Sigmoid colon (tissue), 7 donors: ENCODE results near the gene ENGASE. TPM values are rescaled to one million over a fixed set of nuclear protein-coding genes. Genes with fewer than 3 reads are reported as not detected.

Source experiments
- DNase-seq: peaks from one replicate; pipeline ENCODE4 v3.0.0-alpha.2; 2019
- H3K27ac ChIP-seq, 4 donors: fragments of 200-600 bp; sonication (generic); one replicate each; pipeline ENCODE4 v1.5.1; 2016 to 2019; ENCODE audit warnings: mild to moderate bottlenecking in 1 of 4
- H3K27me3 ChIP-seq, 3 donors: fragments of 200-600 bp; sonication (generic); one replicate each; pipeline ENCODE4 v1.5.1; 2019; ENCODE audit warnings: mild to moderate bottlenecking in 1 of 3
- H3K36me3 ChIP-seq, 4 donors: fragments of 200-600 bp; sonication (generic); one replicate each; pipeline ENCODE4 v1.5.1; 2016 to 2019
- H3K4me1 ChIP-seq, 4 donors: fragments of 200-600 bp; sonication (generic); one replicate each; pipeline ENCODE4 v1.5.1; 2017 to 2019
- H3K4me3 ChIP-seq, 4 donors: fragments of 200-600 bp; sonication (generic); one replicate each; pipeline ENCODE4 v1.5.1; 2017 to 2019; ENCODE audit warnings: mild to moderate bottlenecking in 2 of 4, moderate library complexity in 1 of 4
- H3K9me3 ChIP-seq, 4 donors: fragments of 200-600 bp in 3 of 4; sonication (generic) in 3 of 4; one replicate each; pipeline versions ENCODE4 v1.5.1 to v1.6.1; 2013 to 2019
- CTCF ChIP-seq, 4 experiments: fragments of 450-650 bp in 3 of 4; fragments of 200-600 bp in 1 of 4; IDR thresholded peaks; one replicate each; pipeline ENCODE4 v1.5.1; 2016 to 2019; ENCODE audit warnings: antibody characterized with exemption in 4 of 4, mild to moderate bottlenecking in 3 of 4, moderate library complexity in 2 of 4
- EP300 ChIP-seq, 4 donors: sonication (generic); formaldehyde crosslinking; IDR thresholded peaks; one replicate each; pipeline ENCODE4 v1.6.1; 2017; ENCODE audit warnings: antibody characterized with exemption in 4 of 4
- POLR2A ChIP-seq, 2 donors: fragments of 450-650 bp; IDR thresholded peaks; one replicate each; pipeline ENCODE4 v1.6.1; 2016; ENCODE audit warnings: antibody characterized with exemption in 2 of 2, mild to moderate bottlenecking in 2 of 2, moderate library complexity in 2 of 2
- POLR2AphosphoS5 ChIP-seq, 4 donors: sonication (generic); formaldehyde crosslinking; IDR thresholded peaks; one replicate each; pipeline ENCODE4 v1.6.1; 2017; ENCODE audit warnings: antibody characterized with exemption in 4 of 4
- WGBS, 2 donors: extraction: QIAGEN DNeasy Blood & Tissue Kit; methylation state at CpG; one replicate each; pipeline ENCODE4 v1.1.7; 2013; 5-methylcytosine and 5-hydroxymethylcytosine counted together
- intact Hi-C: fragments of 100-400 bp; cut with DNase I; formaldehyde crosslinking; loops from one replicate; pipeline ENCODE4 v1.15.1; 2023
- polyA plus RNA-seq, 3 donors: library from polyadenylated mRNA; stranded (reverse); fragments of 200-250 nt; gene quantifications; one replicate each; pipeline ENCODE4 v1.2.3, GENCODE V29; 2013
- total RNA-seq, 4 donors: library from RNA; depleted of rRNA; stranded (reverse); fragments of >200 nt; gene quantifications; one replicate each; pipeline ENCODE4 v1.1.0, GENCODE V29; 2016
- donor health status: healthy with polysubstance abuse.
- donor health status: Bipolar disorder and iron deficiency.
- donor health status: healthy.

The ENGASE gene
- total and polyA plus RNA-seq, 7 donors, result 7.2 to 55.9 (median 14.3) TPM

- intact Hi-C loops, result no loop called here
- WGBS, 2 donors, result 92 to 94% methylated on average over 10 of the region's 10 CpGs
- peaks cover 0 to 11% (median 0%) of the 10 kb centered on the region in 4 donors for H3K36me3 ChIP-seq
- H3K27me3 ChIP-seq, result no peaks in the 10 kb centered on the region
- H3K9me3 ChIP-seq, result no peaks in the 10 kb centered on the region
- TF ChIP-seq EP300 (IDR thresholded peaks at IDR 0.05) (no peak), CTCF (IDR thresholded peaks at IDR 0.05) (no peak), POLR2A (IDR thresholded peaks at IDR 0.05) (no peak), POLR2AphosphoS5 (IDR thresholded peaks at IDR 0.05) (no peak)
- H3K27ac ChIP-seq, result no peak overlapping the region
- no peak overlapping the region for H3K4me3 ChIP-seq
- H3K4me1 ChIP-seq, result peaks cover 0 to 15% (median 7%) of the 10 kb centered on the region in 4 donors
- DNase-seq, result peak; percentile 18
These were observed 31.3 kb upstream of the ENGASE start for GRCh38 chr17:79043191-79043930.

- WGBS, 2 donors, result 77 to 84% methylated on average over 12 of the region's 12 CpGs
- Histone ChIP-seq H3K4me3 (no peak overlapping the region), H3K9me3 (no peaks in the 10 kb centered on the region), H3K4me1 (peaks cover 0 to 15% (median 7%) of the 10 kb centered on the region in 4 donors), H3K27ac (no peak overlapping the region), H3K36me3 (peaks cover 0 to 16% (median 2%) of the 10 kb centered on the region in 4 donors), H3K27me3 (no peaks in the 10 kb centered on the region)
- TF ChIP-seq POLR2AphosphoS5 (IDR thresholded peaks at IDR 0.05), result no peak
- TF ChIP-seq EP300 (IDR thresholded peaks at IDR 0.05), result no peak
- TF ChIP-seq CTCF (IDR thresholded peaks at IDR 0.05), result no peak
- no peak for TF ChIP-seq POLR2A (IDR thresholded peaks at IDR 0.05)
- peak; percentile 61 for DNase-seq
- intact Hi-C loops, result no loop called here
These were observed 30.7 kb upstream of the ENGASE start for GRCh38 chr17:79043931-79044320.

GRCh38 chr17:79044462-79044861 lies 30.2 kb upstream of the ENGASE start:
- Histone ChIP-seq H3K27ac (no peak overlapping the region), H3K4me3 (no peak overlapping the region), H3K9me3 (no peaks in the 10 kb centered on the region), H3K4me1 (peaks cover 0 to 15% (median 7%) of the 10 kb centered on the region in 4 donors), H3K36me3 (peaks cover 0 to 16% (median 2%) of the 10 kb centered on the region in 4 donors), H3K27me3 (no peaks in the 10 kb centered on the region)
- TF ChIP-seq POLR2AphosphoS5 (IDR thresholded peaks at IDR 0.05) (no peak), CTCF (IDR thresholded peaks at IDR 0.05) (no peak), POLR2A (IDR thresholded peaks at IDR 0.05) (no peak), EP300 (IDR thresholded peaks at IDR 0.05) (no peak)
- 92 to 93% methylated on average over 11 of the region's 11 CpGs for WGBS, 2 donors
- DNase-seq, result peak; percentile 44
- intact Hi-C loops, result no loop called here

- Histone ChIP-seq H3K4me3 (no peak overlapping the region), H3K27me3 (no peaks in the 10 kb centered on the region), H3K36me3 (peaks cover 0 to 21% (median 2%) of the 10 kb centered on the region in 4 donors), H3K27ac (no peak overlapping the region), H3K9me3 (no peaks in the 10 kb centered on the region), H3K4me1 (peaks cover 0 to 15% (median 7%) of the 10 kb centered on the region in 4 donors)
- WGBS, 2 donors, result 81 to 85% methylated on average over 15 of the region's 15 CpGs
- peak; percentile 61 for DNase-seq
- TF ChIP-seq EP300 (IDR thresholded peaks at IDR 0.05), result no peak
- TF ChIP-seq POLR2A (IDR thresholded peaks at IDR 0.05), result no peak
- TF ChIP-seq CTCF (IDR thresholded peaks at IDR 0.05), result no peak
- TF ChIP-seq POLR2AphosphoS5 (IDR thresholded peaks at IDR 0.05), result no peak
- intact Hi-C loops, result no loop called here
These were observed 29.5 kb upstream of the ENGASE start for GRCh38 chr17:79045001-79045729.
